Esophagus muscularis mucosa (tissue), 4 donors: ENCODE measurements around the gene TMEM150C. TPM values are rescaled to one million over a fixed set of nuclear protein-coding genes. Genes with fewer than 3 reads are reported as not detected.

Experiments used
- DNase-seq: peaks from one replicate; pipeline ENCODE4 v3.0.0-alpha.2; 2017; ENCODE audit errors: extremely low spot score
- H3K27ac ChIP-seq, 4 donors: fragments of 200-600 bp; sonication (generic); replicated peaks in 1 of 4; 1 replicate in 3 of 4; 2 replicates in 1 of 4; pipeline ENCODE4 v1.5.1; 2016 to 2019; ENCODE audit warnings: mild to moderate bottlenecking in 1 of 4
- H3K27me3 ChIP-seq, 4 donors: fragments of 200-600 bp; sonication (generic); one replicate each; pipeline versions ENCODE4 v1.5.1 to v1.6.0; 2016 to 2019
- H3K36me3 ChIP-seq, 4 donors: fragments of 200-600 bp; sonication (generic); one replicate each; pipeline ENCODE4 v1.5.1; 2016 to 2019
- H3K4me1 ChIP-seq, 4 donors: fragments of 200-600 bp; sonication (generic); one replicate each; pipeline ENCODE4 v1.5.1; 2016 to 2019
- H3K4me3 ChIP-seq, 4 donors: fragments of 200-600 bp; sonication (generic); 1 replicate in 2 of 4; 2 replicates in 2 of 4; pipeline ENCODE4 v1.5.1; 2016 to 2019; ENCODE audit warnings: mild to moderate bottlenecking in 4 of 4, moderate library complexity in 1 of 4
- H3K9me3 ChIP-seq, 4 donors: fragments of 200-600 bp; sonication (generic); 1 replicate in 3 of 4; 2 replicates in 1 of 4; pipeline ENCODE4 v1.5.1; 2016 to 2019
- CTCF ChIP-seq, 3 experiments: fragments of 200-600 bp in 2 of 3; fragments of 450-650 bp in 1 of 3; sonication (generic) in 2 of 3; IDR thresholded peaks; one replicate each; pipeline ENCODE4 v1.5.1; 2017 to 2019; ENCODE audit warnings: antibody characterized with exemption in 3 of 3, mild to moderate bottlenecking in 2 of 3, moderate library complexity in 1 of 3
- EP300 ChIP-seq: sonication (generic); formaldehyde crosslinking; IDR thresholded peaks from one replicate; pipeline ENCODE4 v1.6.1; 2017; ENCODE audit warnings: antibody characterized with exemption
- POLR2A ChIP-seq: fragments of 450-650 bp; IDR thresholded peaks from one replicate; pipeline ENCODE4 v1.6.1; 2017; ENCODE audit warnings: antibody characterized with exemption, moderate library complexity, mild to moderate bottlenecking, low read depth
- POLR2AphosphoS5 ChIP-seq, 2 donors: sonication (generic); formaldehyde crosslinking; IDR thresholded peaks; one replicate each; pipeline ENCODE4 v1.6.1; 2017; ENCODE audit warnings: antibody characterized with exemption in 2 of 2
- WGBS: methylation state at CpG from one replicate; pipeline ENCODE4 v1.1.5; 2018; 5-methylcytosine and 5-hydroxymethylcytosine counted together
- intact Hi-C: fragments of 100-400 bp; cut with DNase I; formaldehyde crosslinking; loops from one replicate; pipeline ENCODE4 v1.15.1; 2023
- total RNA-seq, 4 donors: library from RNA; depleted of rRNA; stranded (reverse); fragments of >200 nt; gene quantifications; one replicate each; pipeline versions ENCODE4 v1.1.0 to v1.2.1, GENCODE V29; 2016

The TMEM150C gene
- total RNA-seq, 4 donors from 2014 or later = 3.3 to 8.3 (median 5.6) TPM

- H3K9me3 ChIP-seq = no peaks in the 10 kb centered on the region
- no peak overlapping the region for H3K27ac ChIP-seq
- intact Hi-C loops = no loop called here
- no peak for DNase-seq
- WGBS = 75% methylated on average over 5 of the region's 5 CpGs
- no peak for TF ChIP-seq POLR2AphosphoS5 (IDR thresholded peaks at IDR 0.05)
- TF ChIP-seq POLR2A = no peak
- TF ChIP-seq CTCF (IDR thresholded peaks at IDR 0.05) = no peak
- TF ChIP-seq EP300 = no peak
- no peak overlapping the region for H3K4me3 ChIP-seq
- H3K36me3 ChIP-seq = no peaks in the 10 kb centered on the region
- peaks cover 0 to 4% (median 0%) of the 10 kb centered on the region in 4 donors for H3K27me3 ChIP-seq
- H3K4me1 ChIP-seq = no peaks in the 10 kb centered on the region
These were observed 31.6 kb upstream of the TMEM150C start for GRCh38 chr4:82593411-82593810.

- H3K27me3 ChIP-seq = peaks cover 0 to 4% (median 0%) of the 10 kb centered on the region in 4 donors
- no peak overlapping the region for H3K27ac ChIP-seq
- 94% methylated on average over 3 of the region's 3 CpGs for WGBS
- no peak overlapping the region for H3K4me3 ChIP-seq
- no peak for DNase-seq
- no peaks in the 10 kb centered on the region for H3K36me3 ChIP-seq
- intact Hi-C loops = no loop called here
- H3K4me1 ChIP-seq = no peaks in the 10 kb centered on the region
- H3K9me3 ChIP-seq = no peaks in the 10 kb centered on the region
- no peak for TF ChIP-seq CTCF (IDR thresholded peaks at IDR 0.05)
- TF ChIP-seq EP300 = no peak
- TF ChIP-seq POLR2AphosphoS5 (IDR thresholded peaks at IDR 0.05) = no peak
- TF ChIP-seq POLR2A = no peak
These were observed 30.9 kb upstream of the TMEM150C start for GRCh38 chr4:82592639-82593038.

- Histone ChIP-seq H3K27me3 (peaks cover 0 to 4% (median 0%) of the 10 kb centered on the region in 4 donors), H3K27ac (no peak overlapping the region), H3K9me3 (no peaks in the 10 kb centered on the region), H3K4me3 (no peak overlapping the region), H3K4me1 (no peaks in the 10 kb centered on the region), H3K36me3 (no peaks in the 10 kb centered on the region)
- WGBS = 79% methylated on average over 5 of the region's 5 CpGs
- intact Hi-C loops = no loop called here
- DNase-seq = no peak
- TF ChIP-seq EP300 (no peak), POLR2A (no peak), POLR2AphosphoS5 (IDR thresholded peaks at IDR 0.05) (no peak), CTCF (IDR thresholded peaks at IDR 0.05) (no peak)
These were observed 29.8 kb upstream of the TMEM150C start for GRCh38 chr4:82591592-82591991.

- no peaks in the 10 kb centered on the region for H3K36me3 ChIP-seq
- no peak overlapping the region for H3K4me3 ChIP-seq
- no peaks in the 10 kb centered on the region for H3K27me3 ChIP-seq
- no peaks in the 10 kb centered on the region for H3K9me3 ChIP-seq
- WGBS = 29% methylated on average over 1 of the region's 1 CpG
- H3K27ac ChIP-seq = no peak overlapping the region
- H3K4me1 ChIP-seq = no peaks in the 10 kb centered on the region
- TF ChIP-seq POLR2A (no peak), POLR2AphosphoS5 (IDR thresholded peaks at IDR 0.05) (no peak), CTCF (IDR thresholded peaks at IDR 0.05) (no peak)
- intact Hi-C loops = no loop called here
- no peak for DNase-seq
These were observed 28.0 kb upstream of the TMEM150C start for GRCh38 chr4:82589756-82590155.

GRCh38 chr4:82588771-82589270, 27.0 kb upstream of the TMEM150C start:
- intact Hi-C loops = no loop called here
- H3K4me1 ChIP-seq = peaks cover 0 to 3% (median 0%) of the 10 kb centered on the region in 4 donors
- no peak for DNase-seq
- H3K27ac ChIP-seq = no peak overlapping the region
- TF ChIP-seq POLR2AphosphoS5 (IDR thresholded peaks at IDR 0.05) (no peak), POLR2A (no peak), EP300 (no peak), CTCF (IDR thresholded peaks at IDR 0.05) (no peak)
- H3K9me3 ChIP-seq = no peaks in the 10 kb centered on the region
- WGBS = 73% methylated on average over 2 of the region's 2 CpGs
- no peaks in the 10 kb centered on the region for H3K36me3 ChIP-seq
- H3K4me3 ChIP-seq = no peak overlapping the region
- no peaks in the 10 kb centered on the region for H3K27me3 ChIP-seq
